Skeletal muscle satellite cell (primary cell): ENCODE results near the gene MGAT1.
"Not testable (repeated sequence)": the region's sequence is repeated elsewhere in the genome, so short reads cannot be mapped to it uniquely, and the experiment has no call there.

Source experiments
- H3K27me3 ChIP-seq: 2 replicates; pipeline ENCODE4 v1.7.0; 2013; ENCODE audit warnings: low read length; ENCODE audit not compliant: control insufficient read depth, insufficient read depth
- H3K36me3 ChIP-seq: 2 replicates; pipeline ENCODE4 v1.7.0; 2013; ENCODE audit warnings: mild to moderate bottlenecking, control low read depth, low read length; ENCODE audit not compliant: insufficient read depth
- H3K4me1 ChIP-seq: 2 replicates; pipeline ENCODE4 v1.7.0; 2013; ENCODE audit warnings: low read length; ENCODE audit not compliant: control insufficient read depth, insufficient read depth
- H3K4me2 ChIP-seq: 2 replicates; pipeline ENCODE4 v1.7.0; 2013; ENCODE audit warnings: mild to moderate bottlenecking, low read length
- H3K4me3 ChIP-seq: 2 replicates; pipeline ENCODE4 v1.7.0; 2013; ENCODE audit warnings: low read length
- H3K9ac ChIP-seq: 2 replicates; pipeline ENCODE4 v1.7.0; 2013; ENCODE audit warnings: mild to moderate bottlenecking, low read depth, low read length, moderate library complexity
- H3K9me3 ChIP-seq: replicated peaks from 2 replicates; pipeline ENCODE4 v1.7.0; 2013; ENCODE audit warnings: mild to moderate bottlenecking, control low read depth, low read length

MGAT1 gene

GRCh38 chr5:180832638-180833068 is 30.0 kb upstream of the MGAT1 start:
- Histone ChIP-seq H3K9me3 (no peaks in the 10 kb centered on the region), H3K4me1 (peaks cover 12% of the 10 kb centered on the region), H3K27me3 (no peaks in the 10 kb centered on the region), H3K36me3 (peaks cover 19% of the 10 kb centered on the region), H3K4me2 (peak overlapping the region; percentile 100), H3K9ac (peak overlapping the region; percentile 14), H3K4me3 (peak overlapping the region; percentile 100)

DNA sequence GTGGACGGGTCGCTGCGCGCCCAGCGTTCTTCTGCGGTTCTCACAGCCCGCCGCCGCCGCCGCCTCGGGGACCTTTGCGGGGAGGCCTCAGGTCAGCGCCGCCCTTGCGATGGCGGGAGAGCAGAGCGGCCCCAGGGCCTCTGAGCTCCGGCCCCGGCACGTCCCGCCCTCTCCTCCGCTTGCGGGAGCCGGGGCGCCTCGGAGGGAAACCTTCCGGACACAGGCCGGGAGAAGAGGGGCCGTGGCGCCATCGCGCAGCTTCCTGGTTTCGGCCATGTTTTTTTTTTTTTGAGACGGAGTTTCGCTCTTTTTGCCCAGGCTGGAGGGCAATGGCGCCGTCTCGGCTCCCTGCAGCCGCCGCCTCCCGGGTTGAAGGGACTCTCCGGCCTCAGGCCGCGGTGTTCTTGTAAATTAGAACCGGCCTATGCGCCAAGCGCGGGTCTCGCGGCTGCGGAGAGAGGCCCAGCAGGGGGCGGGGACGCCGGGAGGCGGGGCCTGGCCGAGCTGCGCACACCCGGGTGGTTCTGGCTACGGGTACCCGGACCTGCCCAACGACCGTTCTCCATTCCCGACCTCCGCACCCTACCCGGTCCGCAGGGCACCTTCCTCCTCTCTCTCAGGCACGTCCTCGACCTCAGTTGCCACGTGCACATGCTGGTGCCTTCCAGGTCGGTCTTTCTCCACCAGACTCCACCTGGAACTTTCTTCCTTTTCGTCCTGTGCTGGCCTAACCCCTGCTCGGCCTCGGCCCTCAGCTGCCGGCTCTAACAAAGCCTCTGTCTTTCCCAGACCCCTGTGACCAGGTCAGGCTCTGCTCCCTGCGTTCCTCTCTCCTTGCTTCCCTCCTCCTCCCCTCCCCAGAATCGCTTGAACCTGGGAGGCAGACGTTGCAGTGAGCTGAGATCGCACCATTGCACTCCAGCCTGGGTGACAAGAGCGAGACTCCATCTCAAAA is 28.8 kb upstream of the MGAT1 start:
- Histone ChIP-seq H3K36me3 (peaks cover 13% of the 10 kb centered on the region), H3K9ac (peak overlapping the region; percentile 99), H3K4me1 (peaks cover 12% of the 10 kb centered on the region), H3K9me3 (no peaks in the 10 kb centered on the region), H3K4me3 (peak overlapping the region; percentile 100), H3K4me2 (peak overlapping the region; percentile 100), H3K27me3 (no peaks in the 10 kb centered on the region)

DNA sequence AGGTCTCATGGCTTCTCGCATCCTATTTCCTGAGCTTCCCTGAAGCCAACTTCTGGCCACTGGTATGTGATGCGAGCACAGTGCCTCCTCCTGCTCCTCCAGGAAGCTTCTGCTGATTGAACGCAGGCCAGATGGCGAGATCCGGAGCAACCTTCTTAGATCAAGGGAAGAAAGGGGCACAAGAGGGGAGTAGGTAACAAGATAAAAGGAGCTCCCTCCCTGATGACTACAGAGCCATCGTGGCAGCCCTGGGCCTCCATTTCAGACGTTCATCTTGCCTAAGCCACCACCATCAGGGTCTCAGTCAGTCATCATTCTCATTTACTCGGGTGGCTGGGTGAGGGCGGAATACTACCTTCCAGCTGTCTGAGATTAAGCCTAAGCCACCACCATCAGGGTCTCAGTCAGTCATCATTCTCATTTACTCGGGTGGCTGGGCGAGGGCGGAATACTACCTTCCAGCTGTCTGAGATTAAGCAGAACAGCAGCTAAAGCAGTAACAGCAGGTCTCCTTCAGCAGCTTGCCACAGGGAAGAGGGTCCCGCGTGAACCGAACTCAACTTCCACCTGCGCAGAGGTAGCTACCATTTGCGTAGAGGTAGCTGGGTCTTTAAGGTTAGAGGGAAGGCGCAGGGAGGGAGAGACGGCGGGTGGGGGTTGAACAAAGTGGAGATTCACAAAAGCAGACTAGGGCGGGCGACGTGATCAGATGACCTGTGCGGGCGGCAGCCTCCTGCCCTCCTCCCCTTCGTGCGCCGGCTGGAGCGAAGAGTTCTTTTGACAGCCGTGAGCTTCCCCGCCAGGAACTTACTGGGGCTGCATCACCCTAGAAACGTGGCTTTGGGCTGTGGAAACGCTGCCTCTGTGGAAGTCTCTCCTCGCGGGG is 27.9 kb upstream of the MGAT1 start:
- Histone ChIP-seq H3K4me3 (peak overlapping the region; percentile 100), H3K4me2 (peak overlapping the region; percentile 100), H3K9ac (peak overlapping the region; percentile 99), H3K9me3 (no peaks in the 10 kb centered on the region), H3K27me3 (no peaks in the 10 kb centered on the region), H3K4me1 (peaks cover 22% of the 10 kb centered on the region), H3K36me3 (peaks cover 13% of the 10 kb centered on the region)

DNA sequence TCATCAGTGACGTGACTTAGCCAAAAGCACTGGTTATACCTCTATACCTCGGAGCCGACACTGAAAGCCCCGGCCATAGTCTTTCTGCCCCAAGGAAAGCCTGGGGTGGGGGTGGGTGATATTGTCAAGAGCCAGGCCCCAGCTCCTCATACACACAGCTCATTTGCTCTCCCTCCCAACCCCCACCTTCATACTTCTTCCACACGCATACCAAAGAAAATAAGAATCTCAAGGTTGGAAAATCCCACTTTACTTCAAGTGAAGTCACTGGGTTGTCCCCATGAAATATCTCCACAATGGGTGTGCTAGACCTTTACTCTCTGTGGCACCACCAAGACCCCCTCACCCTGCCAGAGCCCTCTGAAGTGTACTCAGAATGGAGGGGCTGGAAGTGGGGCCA is 27.1 kb upstream of the MGAT1 start:
- H3K4me1 ChIP-seq, result peaks cover 29% of the 10 kb centered on the region
- peaks cover 7% of the 10 kb centered on the region for H3K36me3 ChIP-seq
- no peak overlapping the region for H3K9ac ChIP-seq
- peak overlapping the region; percentile 100 for H3K4me3 ChIP-seq
- H3K9me3 ChIP-seq, result no peaks in the 10 kb centered on the region
- H3K4me2 ChIP-seq, result peak overlapping the region; percentile 100
- no peaks in the 10 kb centered on the region for H3K27me3 ChIP-seq

GRCh38 chr5:180828756-180829531 is 26.3 kb upstream of the MGAT1 start:
- H3K4me1 ChIP-seq, result peaks cover 32% of the 10 kb centered on the region
- H3K4me2 ChIP-seq, H3K9me3 ChIP-seq, H3K9ac ChIP-seq, H3K36me3 ChIP-seq, H3K27me3 ChIP-seq, H3K4me3 ChIP-seq: not testable (repeated sequence)

DNA sequence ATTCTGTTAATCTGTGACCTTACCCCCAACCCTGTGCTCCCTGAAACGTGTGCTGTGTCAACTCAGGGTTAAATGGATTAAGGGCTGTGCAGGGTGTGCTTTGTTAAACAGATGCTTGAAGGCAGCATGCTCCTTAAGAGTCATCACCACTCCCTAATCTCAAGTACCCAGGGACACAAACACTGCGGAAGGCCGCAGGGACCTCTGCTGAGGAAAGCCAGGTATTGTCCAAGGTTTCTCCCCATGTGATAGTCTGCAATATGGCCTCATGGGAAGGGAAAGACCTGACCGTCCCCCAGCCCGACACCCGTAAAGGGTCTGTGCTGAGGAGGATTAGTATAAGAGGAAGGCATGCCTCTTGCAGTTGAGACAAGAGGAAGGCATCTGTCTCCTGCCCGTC is 24.8 kb upstream of the MGAT1 start:
- peaks cover 32% of the 10 kb centered on the region for H3K4me1 ChIP-seq
- H3K9ac ChIP-seq, H3K27me3 ChIP-seq, H3K9me3 ChIP-seq, H3K4me3 ChIP-seq, H3K4me2 ChIP-seq, H3K36me3 ChIP-seq: not testable (repeated sequence)

GRCh38 chr5:180825768-180826525 is 23.3 kb upstream of the MGAT1 start:
- Histone ChIP-seq H3K9me3 (no peaks in the 10 kb centered on the region), H3K9ac (no peak overlapping the region), H3K4me3 (no peak overlapping the region), H3K4me2 (peak overlapping the region; percentile 9), H3K4me1 (peaks cover 29% of the 10 kb centered on the region), H3K27me3 (no peaks in the 10 kb centered on the region), H3K36me3 (peaks cover 5% of the 10 kb centered on the region)

DNA sequence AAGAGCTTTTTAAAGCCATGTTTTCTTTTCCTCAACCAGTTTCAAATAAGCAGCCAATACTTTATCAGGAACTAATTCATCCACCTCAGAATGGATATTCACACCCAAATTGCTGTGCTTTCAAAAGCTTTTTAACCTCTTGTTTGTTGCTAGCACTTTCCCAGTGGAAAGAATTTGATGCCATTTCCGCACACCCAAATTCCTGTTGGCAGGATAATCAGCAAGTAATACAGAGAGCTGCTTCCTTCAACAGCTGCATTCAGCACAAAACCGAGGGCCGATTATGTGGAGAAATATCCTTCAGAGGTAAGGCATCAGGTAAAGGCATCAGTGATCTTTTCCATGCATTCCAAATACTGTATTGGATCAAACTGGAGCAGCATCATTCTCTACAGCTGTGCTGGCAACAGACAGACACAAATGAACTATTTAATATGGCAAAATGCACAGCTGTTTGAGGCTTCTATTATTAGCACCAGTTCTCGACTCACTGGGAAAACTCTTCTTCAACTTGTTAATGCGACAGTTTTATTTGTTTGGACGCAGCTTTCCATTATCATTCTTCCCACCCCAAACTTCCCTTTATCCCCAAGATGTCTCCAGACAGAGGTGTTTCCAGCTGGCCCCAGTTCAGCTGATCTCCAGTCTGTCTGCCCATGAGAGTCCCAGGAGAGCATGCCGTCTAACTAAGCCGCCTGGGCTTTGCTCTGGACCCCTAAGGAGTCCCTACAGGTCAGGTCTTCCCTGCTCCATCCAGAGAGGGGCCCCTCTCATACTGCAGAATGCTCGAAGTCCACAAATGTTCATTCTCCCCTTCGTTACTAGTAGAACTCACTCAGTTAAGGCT is 22.2 kb upstream of the MGAT1 start:
- Histone ChIP-seq H3K27me3 (no peaks in the 10 kb centered on the region), H3K4me1 (peaks cover 21% of the 10 kb centered on the region), H3K4me3 (no peak overlapping the region), H3K9ac (no peak overlapping the region), H3K9me3 (no peaks in the 10 kb centered on the region), H3K36me3 (peaks cover 2% of the 10 kb centered on the region), H3K4me2 (peak overlapping the region; percentile 10)

GRCh38 chr5:180823940-180824629 is 21.5 kb upstream of the MGAT1 start:
- Histone ChIP-seq H3K9me3 (no peaks in the 10 kb centered on the region), H3K4me2 (no peak overlapping the region), H3K4me1 (peaks cover 20% of the 10 kb centered on the region), H3K27me3 (no peaks in the 10 kb centered on the region), H3K4me3 (no peak overlapping the region), H3K9ac (no peak overlapping the region), H3K36me3 (no peaks in the 10 kb centered on the region)
